GM18868 (cell line): ENCODE measurements around the gene CKB.
"Not testable (repeated sequence)": the region's sequence is repeated elsewhere in the genome, so short reads cannot be mapped to it uniquely, and the experiment has no call there.

Experiments used
- ATAC-seq: cut with Tn5 transposase; IDR thresholded peaks from one replicate; pipeline ENCODE4 v1.9.1; 2021; ENCODE audit warnings: mild to moderate bottlenecking, moderate library complexity; ENCODE audit not compliant: unreplicated experiment

The CKB gene

GRCh38 chr14:103514596-103515421, 7.8 kb downstream of the CKB start:
- no peak for ATAC-seq

GRCh38 chr14:103512701-103513611, 9.7 kb downstream of the CKB start:
- no peak for ATAC-seq

- ATAC-seq = not testable (repeated sequence)
These were observed 10.4 kb downstream of the CKB start for GRCh38 chr14:103512180-103512579.

- no peak for ATAC-seq
These were observed 11.6 kb downstream of the CKB start for GRCh38 chr14:103510724-103511693.

- ATAC-seq = no peak
These were observed 12.5 kb downstream of the CKB start for GRCh38 chr14:103509864-103510723.

- ATAC-seq = no peak
These were observed 13.9 kb downstream of the CKB start for GRCh38 chr14:103508521-103509329.

- ATAC-seq = no peak
These were observed 14.9 kb downstream of the CKB start for GRCh38 chr14:103507751-103508150.

- no peak for ATAC-seq
These were observed 17.6 kb downstream of the CKB start for GRCh38 chr14:103504991-103505565.

- no peak for ATAC-seq
These were observed 19.3 kb downstream of the CKB start for GRCh38 chr14:103503296-103503695.

GRCh38 chr14:103502877-103503276, 19.8 kb downstream of the CKB start:
- no peak for ATAC-seq

GRCh38 chr14:103501921-103502669, 20.5 kb downstream of the CKB start:
- ATAC-seq = no peak

GRCh38 chr14:103501041-103501870, 21.4 kb downstream of the CKB start:
- ATAC-seq = no peak

- no peak for ATAC-seq
These were observed 22.3 kb downstream of the CKB start for GRCh38 chr14:103500148-103500990.

- no peak for ATAC-seq
These were observed 22.9 kb downstream of the CKB start for GRCh38 chr14:103499709-103500108.

- ATAC-seq = no peak
These were observed 25.9 kb downstream of the CKB start for GRCh38 chr14:103496776-103497175.

- no peak for ATAC-seq
These were observed 26.8 kb downstream of the CKB start for GRCh38 chr14:103495854-103496253.
